ENCODE data around the gene ITGB2. TPM values are rescaled to one million over a fixed set of nuclear protein-coding genes. Genes with fewer than 3 reads are reported as not detected.

Gene ITGB2
- total RNA-seq, 1 donor from 2014 or later = 370 TPM

DNA sequence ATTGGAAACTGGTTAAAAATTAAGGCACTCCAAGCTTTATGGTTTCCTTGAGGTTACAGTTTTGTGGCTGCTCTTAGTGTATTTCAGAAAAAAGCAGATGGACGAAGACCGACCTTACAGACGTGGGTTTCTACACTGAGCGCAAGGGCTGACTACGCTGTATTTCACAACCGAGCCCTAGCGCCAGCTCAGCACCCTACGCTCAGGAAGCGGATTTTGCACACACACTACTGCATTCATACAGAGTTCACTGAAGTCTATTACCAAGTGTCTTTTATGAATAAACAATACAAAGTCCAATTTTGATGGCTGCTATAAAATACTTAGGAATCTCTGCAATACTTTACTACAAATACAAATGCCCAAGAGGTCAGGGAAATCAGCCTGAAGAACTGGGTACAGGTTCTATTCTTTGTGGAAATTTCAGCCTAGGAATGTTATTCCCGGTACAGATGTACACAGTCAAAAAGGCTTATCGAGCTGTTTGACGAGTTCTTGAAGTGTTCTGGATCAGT lies 71.0 kb downstream of the ITGB2 start:
- DNase-seq (peak; percentile 35), ATAC-seq (no peak)
- Histone ChIP-seq H3K4me3 (no peak overlapping the region), H3K27me3 (no peaks in the 10 kb centered on the region), H3K4me1 (peaks cover 19% of the 10 kb centered on the region), H3K27ac (no peak overlapping the region), H3K9me3 (no peaks in the 10 kb centered on the region), H3K36me3 (peaks cover 51% of the 10 kb centered on the region)
- intact Hi-C loops (cut with DNase I) = loop anchor here (10.0 kb wide), 1 partner anchor 45 kb away; the partner anchor contains the start of gene UBE2G2
- TF ChIP-seq, protein P1, sequence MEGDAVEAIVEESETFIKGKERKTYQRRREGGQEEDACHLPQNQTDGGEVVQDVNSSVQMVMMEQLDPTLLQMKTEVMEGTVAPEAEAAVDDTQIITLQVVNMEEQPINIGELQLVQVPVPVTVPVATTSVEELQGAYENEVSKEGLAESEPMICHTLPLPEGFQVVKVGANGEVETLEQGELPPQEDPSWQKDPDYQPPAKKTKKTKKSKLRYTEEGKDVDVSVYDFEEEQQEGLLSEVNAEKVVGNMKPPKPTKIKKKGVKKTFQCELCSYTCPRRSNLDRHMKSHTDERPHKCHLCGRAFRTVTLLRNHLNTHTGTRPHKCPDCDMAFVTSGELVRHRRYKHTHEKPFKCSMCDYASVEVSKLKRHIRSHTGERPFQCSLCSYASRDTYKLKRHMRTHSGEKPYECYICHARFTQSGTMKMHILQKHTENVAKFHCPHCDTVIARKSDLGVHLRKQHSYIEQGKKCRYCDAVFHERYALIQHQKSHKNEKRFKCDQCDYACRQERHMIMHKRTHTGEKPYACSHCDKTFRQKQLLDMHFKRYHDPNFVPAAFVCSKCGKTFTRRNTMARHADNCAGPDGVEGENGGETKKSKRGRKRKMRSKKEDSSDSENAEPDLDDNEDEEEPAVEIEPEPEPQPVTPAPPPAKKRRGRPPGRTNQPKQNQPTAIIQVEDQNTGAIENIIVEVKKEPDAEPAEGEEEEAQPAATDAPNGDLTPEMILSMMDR (IDR thresholded peaks at IDR 0.05) = no peak

DNA sequence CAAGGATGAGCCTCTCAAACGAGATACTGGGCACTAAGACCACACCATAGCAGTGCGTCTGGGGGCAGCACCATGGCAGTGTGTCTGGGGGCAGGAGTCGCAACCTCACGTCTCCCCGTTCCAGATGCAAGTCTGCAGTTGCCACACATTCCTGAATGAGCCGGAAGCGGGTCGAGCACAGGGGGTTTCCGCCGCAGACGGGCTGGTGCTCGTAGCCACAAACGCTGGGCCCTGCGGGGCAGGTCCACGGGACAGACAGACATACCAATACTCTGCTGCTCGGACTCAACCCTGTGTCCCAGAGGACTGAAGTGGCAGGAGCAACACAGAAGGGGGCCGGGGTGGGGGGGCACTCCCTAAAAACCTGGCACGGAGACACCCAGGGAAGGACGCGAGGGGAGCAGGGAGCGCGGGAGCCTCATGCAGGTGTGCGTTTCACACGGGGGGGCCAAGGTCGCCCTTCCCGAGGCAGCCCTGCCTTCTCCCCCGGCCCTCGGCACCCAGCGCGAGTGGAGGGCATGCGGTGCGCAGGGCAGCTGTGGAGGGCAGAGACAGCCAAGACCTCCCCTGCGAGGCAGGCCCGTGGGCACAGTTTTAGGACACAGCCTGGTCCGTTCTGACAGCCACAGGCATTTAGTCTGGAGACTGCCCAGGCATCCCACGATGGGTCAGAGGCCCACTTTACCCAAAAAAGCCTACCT lies 71.7 kb downstream of the ITGB2 start:
- H3K27ac ChIP-seq = no peak overlapping the region
- no peaks in the 10 kb centered on the region for H3K27me3 ChIP-seq
- intact Hi-C loops (cut with DNase I) = no loop called here
- no peaks in the 10 kb centered on the region for H3K9me3 ChIP-seq
- peaks cover 43% of the 10 kb centered on the region for H3K36me3 ChIP-seq
- ATAC-seq (no peak), DNase-seq (peak; percentile 55)
- H3K4me1 ChIP-seq = peaks cover 19% of the 10 kb centered on the region
- H3K4me3 ChIP-seq = no peak overlapping the region
- TF ChIP-seq, protein P1 (IDR thresholded peaks at IDR 0.05) = no peak

DNA sequence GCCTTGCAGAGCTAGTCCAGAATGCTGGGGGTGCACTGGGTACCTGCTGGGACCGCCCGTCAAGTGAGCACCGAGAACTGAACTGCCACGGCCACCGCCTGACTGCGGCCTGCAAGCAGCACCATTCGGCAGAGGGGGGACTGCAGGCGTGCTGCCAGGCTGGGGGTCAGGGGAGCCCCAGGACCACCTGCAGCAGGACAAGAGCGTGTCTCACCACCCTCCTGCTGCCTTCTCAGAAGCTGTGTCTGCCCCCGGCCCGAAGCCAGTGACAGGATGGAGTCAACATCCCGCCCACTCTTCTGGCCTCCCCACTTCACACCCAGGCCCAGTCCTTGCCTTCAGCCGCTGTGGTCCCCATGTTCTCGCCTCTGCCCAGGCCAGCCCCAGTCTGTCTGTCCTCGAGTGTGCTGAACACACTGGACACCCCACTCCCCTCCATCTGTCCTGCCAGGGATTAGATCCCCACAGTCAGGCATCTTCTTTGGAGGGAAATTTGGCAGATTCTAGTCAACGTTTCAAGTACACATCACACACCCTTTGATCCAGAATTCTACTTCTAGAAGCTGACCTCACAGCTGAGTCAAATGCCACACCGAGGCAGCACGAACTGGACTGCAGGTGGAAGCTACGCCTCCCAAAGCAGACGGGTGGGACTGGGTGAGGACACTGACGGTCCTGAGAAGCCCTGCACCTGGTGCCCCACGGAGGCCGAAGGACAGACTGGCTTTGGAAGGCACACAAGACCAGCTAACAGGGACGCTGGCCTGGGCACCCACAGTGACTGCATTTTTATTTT lies 73.2 kb downstream of the ITGB2 start:
- DNase-seq (peak; percentile 62), ATAC-seq (no peak)
- Histone ChIP-seq H3K27me3 (no peaks in the 10 kb centered on the region), H3K36me3 (peaks cover 36% of the 10 kb centered on the region), H3K9me3 (no peaks in the 10 kb centered on the region), H3K4me3 (no peak overlapping the region), H3K4me1 (peaks cover 19% of the 10 kb centered on the region), H3K27ac (no peak overlapping the region)
- TF ChIP-seq, protein P1 (IDR thresholded peaks at IDR 0.05) = no peak
- intact Hi-C loops (cut with DNase I) = no loop called here

DNA sequence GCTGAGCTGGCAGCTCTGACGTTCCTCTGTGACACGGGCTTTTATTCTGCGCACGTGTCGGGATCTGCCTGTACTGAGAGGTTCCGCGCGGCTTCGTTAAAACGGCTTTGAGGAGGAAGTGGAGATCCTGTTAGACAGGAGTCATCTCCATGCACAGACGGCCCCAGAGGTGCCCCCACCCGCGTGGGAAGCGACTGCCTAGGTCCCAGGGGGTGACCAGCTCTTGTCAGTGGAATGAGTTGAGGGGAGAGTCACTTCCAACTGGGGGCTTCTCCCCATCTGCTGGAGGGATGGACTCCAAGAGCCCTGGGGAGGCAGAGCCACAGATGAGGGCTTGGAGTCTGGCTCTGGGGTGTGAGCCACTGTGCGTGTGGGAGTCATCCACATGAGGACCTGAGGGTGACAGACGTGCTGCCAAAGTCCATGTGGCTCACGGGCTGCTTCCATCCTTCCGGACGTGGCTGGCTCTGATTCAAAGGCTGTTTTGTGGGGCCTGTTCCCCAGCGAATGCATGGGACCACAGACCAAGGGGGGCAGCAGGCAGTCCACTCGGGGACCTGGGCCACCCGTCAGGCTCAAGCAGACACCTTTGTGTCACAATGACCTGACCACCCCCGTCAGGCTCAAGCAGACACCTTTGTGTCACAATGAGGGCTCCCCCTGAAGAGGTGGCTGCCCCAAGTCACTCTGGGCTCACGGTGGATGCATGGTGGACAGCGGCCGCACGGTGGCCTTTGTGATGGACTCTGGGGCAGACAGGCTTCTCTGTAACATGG lies 74.0 kb downstream of the ITGB2 start:
- H3K36me3 ChIP-seq = peaks cover 33% of the 10 kb centered on the region
- peaks cover 19% of the 10 kb centered on the region for H3K4me1 ChIP-seq
- ATAC-seq = peak; percentile 46
- H3K9me3 ChIP-seq = no peaks in the 10 kb centered on the region
- no peaks in the 10 kb centered on the region for H3K27me3 ChIP-seq
- intact Hi-C loops (cut with DNase I) = no loop called here
- H3K27ac ChIP-seq = peak overlapping the region; percentile 42
- TF ChIP-seq, protein P1 (IDR thresholded peaks at IDR 0.05) = no peak
- no peak overlapping the region for H3K4me3 ChIP-seq
- DNase-seq = no peak

DNA sequence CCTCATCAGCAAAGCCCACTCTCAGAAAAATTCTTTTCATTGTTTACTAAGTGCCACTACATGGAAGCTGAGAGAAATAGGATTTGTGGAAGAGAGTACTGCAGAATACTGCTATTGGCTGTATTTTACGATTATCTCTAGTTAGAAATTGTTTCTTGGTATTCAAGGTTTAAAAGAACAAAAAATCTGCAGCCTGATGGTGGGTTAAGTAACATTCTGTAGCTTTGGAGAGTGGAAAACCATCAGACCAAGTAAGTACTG lies 74.5 kb downstream of the ITGB2 start:
- Histone ChIP-seq H3K27me3 (no peaks in the 10 kb centered on the region), H3K27ac (peak overlapping the region; percentile 42), H3K36me3 (peaks cover 28% of the 10 kb centered on the region), H3K4me3 (peak overlapping the region; percentile 31), H3K9me3 (no peaks in the 10 kb centered on the region), H3K4me1 (peaks cover 19% of the 10 kb centered on the region)
- intact Hi-C loops (cut with DNase I) = no loop called here
- ATAC-seq = no peak
- no peak for DNase-seq
- TF ChIP-seq, protein P1 (IDR thresholded peaks at IDR 0.05) = no peak
